Myocyte (in vitro differentiated cells): ENCODE results near the gene GOLGA6L25. TPM values are rescaled to one million over a fixed set of nuclear protein-coding genes. Genes with fewer than 3 reads are reported as not detected.
"Not testable (repeated sequence)": the region's sequence is repeated elsewhere in the genome, so short reads cannot be mapped to it uniquely, and the experiment has no call there.

Experiments used
- DNase-seq: peaks from one replicate; pipeline ENCODE4 v3.0.0-alpha.2; 2012; ENCODE audit warnings: low read depth
- polyA plus RNA-seq: library from polyadenylated mRNA; unstranded; fragments of >200 nt; gene quantifications from one replicate; pipeline ENCODE4 v1.2.1, GENCODE V29; 2012; ENCODE audit warnings: missing spikeins
- total RNA-seq: library from RNA; depleted of rRNA; stranded (reverse); fragments of >200 nt; gene quantifications from 2 replicates; pipeline ENCODE4 v1.2.3, GENCODE V29; 2014

Gene GOLGA6L25
- not detected in 2 replicates for total RNA-seq
- polyA plus RNA-seq: not detected

GRCh38 chr15:28553268-28553667, at the start of gene GOLGA6L25:
Gene GOLGA6L25, plus strand, starts transcription at chr15:28553568. Its CDS starts 61 bp downstream, at chr15:28553629.
- DNase-seq: not testable (repeated sequence)

GRCh38 chr15:28508217-28508889, 45.0 kb upstream of the GOLGA6L25 start:
- DNase-seq: not testable (repeated sequence)

GRCh38 chr15:28514128-28514527, 39.2 kb upstream of the GOLGA6L25 start:
- not testable (repeated sequence) for DNase-seq

- not testable (repeated sequence) for DNase-seq
Measured at GRCh38 chr15:28515208-28515607, 38.2 kb upstream of the GOLGA6L25 start.

- DNase-seq: not testable (repeated sequence)
Measured at GRCh38 chr15:28532954-28533353, 20.4 kb upstream of the GOLGA6L25 start, which contains the start of gene GOLGA8G. Gene GOLGA8G, minus strand, starts transcription at chr15:28532971. Its CDS starts 62 bp downstream, at chr15:28532909.

- not testable (repeated sequence) for DNase-seq
Measured at GRCh38 chr15:28573351-28573750, 20.0 kb downstream of the GOLGA6L25 start.

GRCh38 chr15:28588977-28589606, 35.7 kb downstream of the GOLGA6L25 start:
- DNase-seq: not testable (repeated sequence)

- DNase-seq: not testable (repeated sequence)
Measured at GRCh38 chr15:28589769-28590168, 36.4 kb downstream of the GOLGA6L25 start.

GRCh38 chr15:28592395-28592794, 39.0 kb downstream of the GOLGA6L25 start:
- not testable (repeated sequence) for DNase-seq

GRCh38 chr15:28593424-28594129, 40.2 kb downstream of the GOLGA6L25 start:
- DNase-seq: not testable (repeated sequence)

GRCh38 chr15:28597471-28597870, 44.1 kb downstream of the GOLGA6L25 start:
- DNase-seq: not testable (repeated sequence)

GRCh38 chr15:28598209-28598608, 44.8 kb downstream of the GOLGA6L25 start:
- not testable (repeated sequence) for DNase-seq

- DNase-seq: not testable (repeated sequence)
Measured at GRCh38 chr15:28602152-28602551, 48.8 kb downstream of the GOLGA6L25 start.

Other genes starting within 250 kb of the GOLGA6L25 start
- 39.1 and 44.1 TPM in 2 replicates for gene HERC2, start 231.4 kb upstream of the GOLGA6L25 start, total RNA-seq
- gene GOLGA6L24, start 195.5 kb upstream of the GOLGA6L25 start, total RNA-seq: not detected in 2 replicates
- gene GOLGA8F, start 174.9 kb upstream of the GOLGA6L25 start, total RNA-seq: not detected in 2 replicates
- not detected in 2 replicates for gene GOLGA8G, start 20.6 kb upstream of the GOLGA6L25 start, total RNA-seq
- 0.64 TPM in 1 of 2 replicates, not detected in the other for gene GOLGA8M, start 158.9 kb downstream of the GOLGA6L25 start, total RNA-seq